C1 segment of cervical spinal cord (tissue), 14 donors: ENCODE data around the gene FRG2.
"Not testable (repeated sequence)": the region's sequence is repeated elsewhere in the genome, so short reads cannot be mapped to it uniquely, and the experiment has no call there.

ENCODE experiments used
- DNase-seq, 14 donors: peaks; one replicate each; lab custom pipeline; 2025; lab: John Stamatoyannopoulos, UW

The FRG2 gene

DNA sequence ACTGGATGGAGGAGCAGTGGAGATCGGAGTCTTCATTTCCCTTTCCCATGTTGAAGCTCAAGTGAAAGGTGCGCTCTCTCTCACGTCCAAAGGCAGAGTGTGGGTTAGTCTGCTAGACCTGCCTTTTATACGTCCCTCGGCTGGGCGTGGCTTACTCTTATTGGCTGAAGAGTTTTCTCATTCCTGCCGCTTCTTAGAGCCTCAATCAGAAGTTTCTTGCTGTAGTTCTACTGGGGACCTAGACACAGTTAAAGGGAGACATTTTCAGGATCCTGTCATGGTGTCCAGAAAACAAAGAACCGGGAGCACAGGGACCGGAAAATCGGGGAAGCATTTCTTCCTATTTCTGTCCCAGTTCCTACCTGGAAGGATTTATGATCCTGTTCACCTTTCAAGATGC lies at the start of gene FRG2:
Gene FRG2, minus strand, starts transcription at position 101 of the 400 bp plus-strand sequence. Its CDS starts 52 bp downstream, at position 49.
- DNase-seq = not testable (repeated sequence)

DNA sequence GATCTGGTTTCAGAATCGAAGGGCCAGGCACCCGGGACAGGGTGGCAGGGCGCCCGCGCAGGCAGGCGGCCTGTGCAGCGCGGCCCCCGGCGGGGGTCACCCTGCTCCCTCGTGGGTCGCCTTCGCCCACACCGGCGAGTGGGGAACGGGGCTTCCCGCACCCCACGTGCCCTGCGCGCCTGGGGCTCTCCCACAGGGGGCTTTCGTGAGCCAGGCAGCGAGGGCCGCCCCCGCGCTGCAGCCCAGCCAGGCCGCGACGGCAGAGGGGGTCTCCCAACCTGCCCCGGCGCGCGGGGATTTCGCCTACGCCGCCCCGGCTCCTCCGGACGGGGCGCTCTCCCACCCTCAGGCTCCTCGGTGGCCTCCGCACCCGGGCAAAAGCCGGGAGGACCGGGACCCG lies 41.3 kb upstream of the FRG2 start:
- DNase-seq = not testable (repeated sequence)

DNA sequence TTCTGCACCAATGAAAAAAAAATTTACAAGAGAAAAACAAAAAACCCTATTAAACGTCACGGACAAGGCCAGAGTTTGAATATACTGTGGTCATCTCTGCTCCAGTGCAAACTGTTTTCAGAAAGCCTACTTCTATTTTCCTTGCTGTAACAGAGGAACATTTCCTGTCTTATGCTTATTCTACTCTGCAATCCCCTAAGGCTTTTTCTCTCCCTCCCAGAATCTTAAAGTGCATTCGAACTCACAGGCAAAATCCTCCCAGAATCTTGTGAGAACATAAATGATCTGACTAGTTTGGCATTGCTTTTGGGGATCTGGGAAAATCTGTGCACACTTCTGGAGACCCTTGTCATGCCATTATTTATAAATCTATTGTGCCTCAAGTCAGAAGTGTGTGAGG lies 37.7 kb upstream of the FRG2 start:
- not testable (repeated sequence) for DNase-seq

DNA sequence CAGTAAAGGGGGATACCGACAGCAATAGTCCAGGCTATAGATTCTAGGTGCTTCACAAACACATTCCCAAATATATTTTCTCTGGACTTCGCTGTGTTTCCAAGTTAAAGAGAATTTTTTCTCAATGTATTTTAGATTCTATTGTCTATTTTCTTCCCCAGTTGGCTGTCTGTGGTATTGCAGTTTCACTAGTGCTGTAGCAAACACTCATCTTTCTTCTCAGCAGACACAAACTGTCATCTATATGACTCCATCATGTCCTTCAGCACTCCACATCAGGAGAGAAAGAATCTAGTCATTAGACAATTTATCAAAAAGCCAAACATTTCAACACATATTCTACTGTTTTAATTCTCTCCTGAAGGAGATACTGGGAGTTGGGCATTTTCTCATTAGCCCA lies 37.3 kb upstream of the FRG2 start, which contains the start of gene DBET:
Gene DBET, plus strand, starts transcription at position 161 of the 400 bp plus-strand sequence.
- DNase-seq = not testable (repeated sequence)

DNA sequence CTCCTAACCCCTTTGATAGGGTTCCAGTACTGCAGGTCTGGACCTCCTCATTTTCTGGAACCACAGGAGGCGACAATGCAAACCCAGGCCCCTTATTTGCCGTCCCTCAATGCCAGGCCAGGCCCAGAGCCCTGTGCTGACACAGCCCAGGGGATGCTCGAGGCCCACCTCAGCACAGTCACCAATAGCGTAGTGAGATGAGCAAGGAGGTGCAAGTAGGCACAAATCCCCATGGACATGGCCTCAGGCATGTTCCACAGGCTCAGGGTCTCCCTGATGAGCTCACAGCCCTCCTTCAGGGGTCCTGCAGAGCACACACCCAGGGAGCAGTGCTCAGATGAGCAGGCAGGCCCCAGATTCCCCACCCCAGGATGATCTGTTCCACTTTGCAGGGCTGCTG lies 31.9 kb upstream of the FRG2 start:
- DNase-seq = not testable (repeated sequence)

DNA sequence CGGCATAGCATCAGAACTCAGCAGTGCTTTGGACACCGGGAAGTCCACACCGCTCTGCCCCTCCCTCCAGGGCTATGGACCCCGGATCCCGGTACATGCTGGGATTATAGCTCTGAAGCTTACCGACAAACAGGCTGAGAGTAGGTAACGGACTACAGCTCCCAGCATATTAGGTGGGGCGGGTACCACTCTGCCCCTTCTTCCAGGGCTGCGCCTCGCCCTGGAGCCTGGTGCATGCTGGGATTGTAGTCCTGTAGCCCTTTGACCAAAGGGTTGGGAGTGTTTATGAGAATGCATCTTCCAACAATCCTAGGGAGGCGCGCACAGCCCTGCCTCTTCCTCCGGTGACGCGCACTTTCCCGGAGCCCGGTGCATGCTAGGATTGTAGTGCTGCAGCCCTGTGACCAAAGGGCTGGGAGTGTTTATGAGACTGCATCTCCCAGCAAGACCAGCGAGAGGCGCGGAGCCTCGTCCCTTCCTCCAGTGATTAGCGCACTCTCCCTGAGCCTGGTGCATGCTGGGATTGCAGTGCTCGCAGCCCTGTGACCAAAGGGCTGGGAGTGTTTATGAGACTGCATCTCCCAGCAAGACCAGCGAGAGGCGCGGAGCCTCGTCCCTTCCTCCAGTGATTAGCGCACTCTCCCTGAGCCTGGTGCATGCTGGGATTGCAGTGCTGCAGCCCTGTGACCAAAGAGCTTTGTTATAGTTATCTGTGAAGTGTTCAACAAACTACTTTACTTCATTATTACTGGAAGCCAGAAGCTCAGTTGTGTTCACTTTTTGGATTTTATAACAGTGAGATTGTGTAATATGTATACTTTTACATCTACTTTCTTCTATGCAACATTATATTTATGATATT lies 22.6 kb upstream of the FRG2 start:
- not testable (repeated sequence) for DNase-seq

DNA sequence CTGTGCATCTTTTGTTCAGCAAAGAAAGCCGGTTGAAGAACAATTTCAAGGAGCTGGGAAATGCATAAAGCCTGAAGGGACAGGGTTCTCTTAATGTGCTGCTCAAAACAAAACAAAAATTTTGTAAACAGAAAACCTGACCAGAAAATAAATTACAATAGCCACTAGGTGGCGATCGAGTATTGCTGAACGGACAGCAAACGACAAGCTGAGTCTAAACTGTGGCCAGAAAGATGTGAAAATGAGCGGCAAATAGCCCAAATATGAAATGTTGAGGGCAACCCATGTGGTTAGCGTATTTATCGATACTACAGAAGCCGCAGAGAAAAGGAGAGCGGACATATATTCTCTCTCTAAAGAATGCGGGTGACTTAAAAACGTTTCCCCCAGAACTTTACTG lies 20.6 kb upstream of the FRG2 start:
- DNase-seq = not testable (repeated sequence)

DNA sequence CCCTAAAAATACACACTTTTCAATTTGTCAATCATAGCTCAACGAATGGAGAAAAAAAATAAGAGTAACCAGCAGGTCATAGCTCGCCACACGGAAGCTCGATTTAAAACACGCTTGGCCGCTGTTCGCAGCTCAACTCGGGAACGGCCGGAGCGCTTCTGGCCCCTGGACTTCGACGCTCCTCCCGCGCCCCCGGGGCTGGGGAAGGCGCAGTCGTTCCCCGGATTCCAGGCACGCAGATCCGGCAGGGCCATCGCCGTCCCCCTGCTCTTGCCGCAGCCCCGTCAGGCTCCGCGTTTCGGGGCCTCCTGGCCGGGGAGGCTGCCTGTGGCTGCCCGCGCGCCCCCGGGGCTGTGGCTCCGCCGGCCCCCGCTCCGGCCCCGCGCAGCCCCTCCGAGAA lies 13.8 kb upstream of the FRG2 start:
- DNase-seq = not testable (repeated sequence)

DNA sequence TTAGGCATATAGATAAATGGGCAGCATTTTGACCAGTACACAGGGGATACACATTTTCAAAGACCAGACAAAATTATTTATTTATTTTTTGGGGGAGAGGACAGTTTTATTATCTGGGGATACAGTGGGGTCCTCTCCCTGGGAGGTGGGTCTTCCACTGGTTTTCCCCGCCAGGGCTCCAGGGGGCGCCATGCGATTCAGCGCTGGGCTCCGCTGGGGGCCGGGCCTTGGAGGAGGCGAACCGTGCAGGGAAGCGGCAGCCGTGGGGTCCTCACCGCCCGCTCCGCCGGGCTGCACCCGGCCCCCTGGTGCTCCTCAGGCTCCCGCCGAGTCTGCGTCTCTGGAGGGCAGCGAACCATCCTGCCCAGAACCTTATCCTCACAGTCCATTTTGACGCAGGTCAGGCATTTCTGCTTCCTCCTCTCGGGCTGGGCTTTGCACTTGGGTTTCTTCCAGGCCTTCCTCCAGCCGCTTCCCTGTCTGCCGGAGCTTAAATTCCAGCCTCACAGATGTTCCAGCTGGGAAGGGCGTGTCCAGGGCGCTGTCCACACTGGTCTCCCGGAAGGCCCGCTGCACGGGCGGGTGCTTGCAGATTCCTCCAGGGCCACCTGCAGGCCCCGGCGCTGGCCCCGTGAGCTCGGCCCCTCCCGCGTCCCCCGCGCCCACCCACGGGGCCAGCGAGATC lies 10.8 kb upstream of the FRG2 start:
- not testable (repeated sequence) for DNase-seq

DNA sequence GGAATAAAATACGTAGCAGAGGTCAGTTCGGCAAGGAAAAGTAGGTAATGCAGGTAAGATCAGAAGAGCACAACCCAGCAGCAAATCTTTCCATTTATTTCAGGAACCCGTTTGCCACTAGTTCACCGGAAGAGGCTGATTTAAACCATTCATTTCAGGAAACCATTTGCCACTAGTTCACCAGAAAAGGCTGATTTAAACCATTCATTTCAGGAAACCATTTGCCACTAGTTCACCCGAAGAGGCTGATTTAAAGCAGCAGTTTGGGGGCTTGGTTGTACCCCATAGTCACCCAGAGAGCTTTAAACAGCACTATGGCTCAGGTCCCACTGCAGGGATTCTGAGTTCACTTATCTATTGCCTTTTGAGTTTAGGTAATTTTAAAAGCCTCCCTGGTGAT lies 4.2 kb upstream of the FRG2 start:
- not testable (repeated sequence) for DNase-seq

DNA sequence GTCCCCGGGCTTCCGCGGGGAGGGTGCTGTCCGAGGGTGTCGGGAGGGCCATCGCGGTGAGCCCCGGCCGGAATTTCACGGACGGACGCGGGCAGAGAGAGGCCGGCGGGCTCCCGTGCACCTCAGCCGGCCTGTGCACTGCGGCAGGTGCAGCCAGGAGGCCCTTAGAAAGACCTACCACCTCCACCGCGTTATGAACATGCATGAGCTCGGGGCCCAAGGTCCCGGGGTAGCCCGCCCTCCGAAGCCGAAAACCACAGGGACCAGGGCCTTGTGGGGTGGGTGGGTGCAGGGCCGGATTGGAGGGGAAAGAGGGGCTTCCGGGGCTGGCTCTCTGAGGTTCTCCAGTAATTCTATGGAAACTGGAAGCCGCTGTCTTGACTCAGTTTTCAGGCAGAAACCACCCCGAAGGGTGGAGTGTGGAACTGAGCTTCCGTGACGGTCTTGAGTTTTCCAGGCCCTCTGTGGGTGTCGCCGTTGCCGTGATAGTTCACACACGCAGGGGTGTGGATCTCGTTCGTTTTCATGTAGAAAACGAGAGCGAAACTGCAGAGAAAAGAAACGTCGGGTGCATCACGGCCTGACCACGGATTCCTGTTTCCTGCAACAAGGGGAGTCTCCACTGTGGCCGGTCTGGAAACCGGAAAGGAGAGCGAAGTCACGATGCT lies 4.3 kb downstream of the FRG2 start:
- not testable (repeated sequence) for DNase-seq

DNA sequence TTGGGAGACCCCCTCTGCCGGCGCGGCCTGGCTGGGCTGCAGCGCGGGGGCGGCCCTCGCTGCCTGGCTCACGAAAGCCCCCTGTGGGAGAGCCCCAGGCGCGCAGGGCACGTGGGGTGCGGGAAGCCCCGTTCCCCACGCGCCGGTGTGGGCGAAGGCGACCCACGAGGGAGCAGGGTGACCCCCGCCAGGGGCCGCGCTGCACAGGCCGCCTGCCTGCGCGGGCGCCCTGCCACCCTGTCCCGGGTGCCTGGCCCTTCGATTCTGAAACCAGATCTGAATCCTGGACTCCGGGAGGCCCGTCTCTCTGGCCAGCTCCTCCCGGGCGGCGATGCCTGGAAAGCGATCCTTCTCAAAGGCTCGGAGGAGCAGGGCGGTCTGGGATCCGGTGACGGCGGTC lies 5.1 kb downstream of the FRG2 start:
- DNase-seq = not testable (repeated sequence)

DNA sequence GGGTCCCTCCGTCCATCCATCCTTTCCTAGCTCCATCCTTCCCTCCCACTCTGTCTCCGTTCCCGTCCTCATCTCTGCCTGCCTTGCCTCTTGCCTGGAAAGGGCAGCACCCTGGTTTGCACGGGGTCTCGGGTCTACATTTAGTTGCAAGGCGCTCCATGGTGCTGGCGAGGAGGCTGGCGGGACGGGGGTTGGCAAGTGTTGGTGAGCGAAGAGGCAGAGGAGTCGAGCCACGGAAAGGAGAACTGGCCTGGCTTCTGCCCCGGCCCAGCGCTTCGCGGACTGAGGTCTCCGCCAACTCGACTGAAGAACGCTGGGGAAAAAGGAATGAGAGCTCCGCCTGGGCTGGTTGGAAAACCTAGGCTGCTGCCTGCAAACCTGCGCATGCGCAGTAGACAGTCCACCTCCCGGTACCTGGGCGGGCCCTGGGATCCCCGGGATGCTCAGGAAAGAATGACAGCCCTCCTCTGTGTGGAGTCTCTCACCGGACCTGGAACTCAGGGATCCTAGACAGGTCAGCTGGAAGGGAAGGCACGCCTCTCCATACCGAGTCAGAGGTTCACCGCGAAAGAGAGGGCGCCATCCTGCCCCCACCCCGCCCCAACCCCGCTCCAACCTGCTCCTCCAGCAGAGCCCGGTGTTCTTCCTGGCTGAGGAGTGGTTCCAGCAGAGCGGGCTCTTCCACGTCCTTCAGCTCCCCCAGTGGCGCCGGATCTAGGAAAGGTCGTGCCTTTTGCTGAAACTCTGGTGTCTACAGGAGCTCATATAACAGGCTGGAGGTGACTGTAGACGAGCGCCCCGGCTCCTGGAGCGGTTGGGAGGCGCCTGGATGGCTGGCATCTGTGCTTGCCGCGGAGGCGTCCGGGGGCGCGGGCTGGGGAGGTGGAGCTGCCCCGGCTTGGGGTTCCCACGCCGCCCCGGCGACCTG lies 6.0 kb downstream of the FRG2 start:
- DNase-seq = no peak

DNA sequence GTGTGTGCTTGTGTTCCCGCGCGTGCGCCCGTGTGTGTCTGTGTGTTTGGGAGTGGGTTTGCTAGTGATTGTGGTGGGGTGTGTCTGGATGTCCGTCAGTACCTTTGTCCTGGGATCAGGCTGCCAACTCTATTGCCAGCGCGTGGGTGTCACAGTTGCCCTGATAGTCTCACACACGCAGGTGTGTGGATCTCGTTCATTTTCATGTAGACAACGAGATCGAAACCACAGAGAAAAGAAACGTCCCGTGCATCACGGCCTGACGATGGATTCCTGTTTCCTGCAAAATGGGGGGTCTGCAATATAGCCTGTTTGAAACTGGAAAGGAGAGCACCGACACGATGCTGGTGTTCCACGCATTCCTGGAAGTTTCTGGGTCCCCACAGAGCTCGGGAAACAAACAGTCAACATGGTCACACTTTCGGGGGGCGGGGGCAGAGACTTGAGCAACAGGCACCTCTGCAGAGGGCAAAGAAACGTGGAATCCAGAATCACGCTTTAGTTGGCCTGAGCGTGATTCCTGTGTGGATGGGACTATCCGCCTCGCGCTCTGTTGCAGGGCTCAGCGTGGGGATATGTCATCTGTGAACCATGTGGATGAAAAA lies 7.1 kb downstream of the FRG2 start:
- DNase-seq = not testable (repeated sequence)

DNA sequence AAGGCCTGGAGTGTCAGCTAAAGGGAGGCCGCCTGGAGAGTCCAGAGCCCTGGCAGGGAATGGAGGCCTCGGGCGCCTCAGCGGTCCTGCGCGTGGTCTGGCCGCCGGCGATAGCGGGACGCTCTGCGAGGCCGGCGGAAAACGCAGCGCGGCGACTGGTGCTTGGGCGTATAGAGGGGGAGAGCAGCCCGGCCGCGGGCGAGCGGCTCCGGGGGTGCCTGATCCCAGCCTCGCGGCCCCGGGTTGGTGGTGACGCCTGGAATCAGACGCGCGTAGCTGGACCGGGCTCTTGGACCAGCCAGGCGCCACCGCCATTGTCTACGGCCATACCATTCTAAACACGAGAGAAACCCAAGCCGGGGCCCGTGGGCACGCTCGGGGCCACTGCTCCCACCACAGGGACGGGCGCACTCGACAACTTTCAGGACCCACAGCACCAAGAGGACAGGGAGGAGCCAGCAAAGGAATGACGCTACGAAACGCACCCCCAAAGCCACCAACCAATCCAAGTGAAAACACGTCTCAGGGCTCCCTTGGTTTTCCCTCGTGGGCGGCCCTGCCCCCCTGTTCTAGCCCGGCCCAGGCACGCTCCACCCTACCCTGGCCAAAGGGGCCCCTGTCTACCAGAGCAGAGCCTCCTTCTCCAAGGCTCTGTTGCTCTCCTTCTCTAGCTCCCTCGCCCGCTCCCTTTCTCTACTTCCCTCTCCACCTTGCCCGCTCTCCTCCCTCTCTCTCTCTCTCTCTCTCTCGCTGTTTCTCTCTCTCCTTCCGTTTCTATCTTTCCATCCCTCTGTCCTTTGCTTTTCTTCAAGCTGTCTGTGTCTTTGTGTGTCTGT lies 7.8 kb downstream of the FRG2 start:
- DNase-seq = no peak

DNA sequence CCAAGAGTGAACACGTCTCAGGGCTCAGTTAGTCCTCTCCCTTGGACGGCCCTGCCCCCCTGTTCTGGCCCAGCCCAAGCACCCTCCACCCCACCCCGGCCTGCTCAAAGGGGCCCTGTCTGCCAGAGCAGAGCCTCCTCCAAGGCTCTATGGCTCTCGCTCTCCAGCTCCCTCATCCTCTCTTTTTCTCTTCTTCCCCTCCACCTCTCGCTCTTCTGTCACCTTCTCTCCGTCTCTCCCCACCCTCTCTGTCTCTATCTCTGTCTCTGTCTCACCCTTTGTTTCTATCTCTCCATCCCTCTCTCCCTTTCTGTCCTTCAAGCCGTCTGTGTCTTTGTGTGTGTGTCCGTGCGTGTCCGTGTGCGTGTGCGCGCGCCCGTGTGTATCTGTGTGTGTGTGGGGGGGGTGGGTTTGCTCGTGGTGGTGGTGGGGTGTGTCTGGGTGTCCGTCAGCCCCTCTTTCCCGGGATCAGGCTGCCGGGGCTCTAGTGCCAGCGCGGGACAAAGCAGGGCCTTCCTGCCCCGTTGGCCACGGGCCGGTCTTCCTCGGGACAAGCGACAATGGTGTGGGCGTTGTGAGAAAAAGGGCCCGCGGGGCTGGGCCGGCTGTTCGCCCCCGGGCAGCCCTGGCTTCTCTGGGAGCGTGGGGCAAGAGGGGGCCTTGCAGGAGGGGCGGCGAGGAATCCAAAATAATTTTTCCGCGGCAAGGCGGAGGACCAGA lies 8.7 kb downstream of the FRG2 start:
- DNase-seq = no peak

DNA sequence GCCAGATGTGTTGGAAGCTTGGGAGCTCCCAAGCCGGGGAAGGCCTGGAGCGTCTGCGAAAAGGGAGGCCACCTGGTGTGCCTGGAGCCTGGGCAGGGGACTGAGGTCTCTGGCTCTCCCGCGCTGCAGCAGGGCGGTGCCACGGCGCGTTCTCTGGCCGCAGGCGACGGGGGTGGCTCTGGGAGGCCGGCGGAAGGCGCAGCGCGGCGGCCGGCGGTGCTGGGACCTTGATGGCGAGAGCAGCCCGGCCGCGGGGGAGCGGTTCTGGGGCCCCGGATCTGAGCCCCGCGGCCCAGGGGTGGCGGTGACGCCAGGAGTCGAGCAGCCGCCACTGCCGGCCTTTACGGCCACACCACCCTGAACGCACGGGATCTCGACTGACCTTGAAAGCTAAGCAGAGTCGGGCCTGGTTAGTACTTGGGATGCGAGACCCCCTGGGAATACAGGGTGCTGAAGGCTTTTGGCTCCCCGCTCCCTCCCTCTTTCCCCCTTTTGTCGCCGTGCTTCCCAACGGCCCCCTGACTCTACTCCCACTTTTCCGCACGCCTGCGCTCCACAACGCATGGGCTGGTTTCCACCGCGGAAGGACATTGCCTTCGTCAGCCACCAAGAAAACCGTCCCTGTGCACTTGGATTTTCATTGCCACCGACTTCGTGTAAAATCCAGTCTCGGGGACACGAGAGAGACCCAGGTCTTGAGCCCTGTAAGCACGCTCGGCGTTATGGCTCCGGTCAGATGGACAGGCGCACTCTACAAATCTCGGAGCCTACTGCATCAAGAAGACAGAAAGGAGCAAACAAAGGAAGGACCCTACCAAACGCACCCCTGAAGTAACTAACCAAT lies 9.5 kb downstream of the FRG2 start:
- no peak for DNase-seq
